ENCODE data around the gene AGO3.
"Not testable (repeated sequence)": the region's sequence is repeated elsewhere in the genome, so short reads cannot be mapped to it uniquely, and the experiment has no call there.

The AGO3 gene

DNA sequence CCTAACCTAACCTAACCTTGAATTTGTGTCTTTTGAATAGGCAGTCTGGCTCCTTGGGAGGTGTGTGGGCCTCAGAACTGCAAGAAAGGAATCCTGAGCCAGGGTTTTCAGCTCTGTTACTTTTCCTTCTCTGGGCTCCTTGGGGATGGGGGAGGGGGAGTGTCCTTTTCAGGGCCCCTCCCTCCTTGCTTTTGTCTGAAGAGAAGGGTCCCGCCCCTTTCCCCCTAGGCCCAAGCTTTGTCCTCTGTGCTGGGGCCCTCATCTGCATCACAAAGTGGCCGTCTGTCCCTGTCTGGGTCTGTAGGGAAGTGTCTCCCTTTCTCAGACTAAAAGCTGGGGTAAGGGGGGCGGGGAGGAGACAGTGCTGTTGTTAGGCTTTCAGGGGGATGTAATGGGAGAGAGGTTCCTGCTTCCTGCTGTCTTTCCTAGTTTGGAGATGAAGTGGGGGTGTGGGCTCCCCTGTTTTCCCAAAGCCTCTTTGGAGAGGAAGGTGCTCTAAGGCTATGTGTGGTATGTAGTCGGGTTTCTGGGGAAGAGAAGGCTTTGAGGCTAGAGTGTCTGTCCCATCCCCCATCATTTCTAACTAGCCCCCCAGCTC, 44.8 kb upstream of the AGO3 start:
- DNase-seq (ENCODE audit: low read depth) = no peak
- H3K4me3 ChIP-seq (ENCODE audit: control insufficient read depth, low read depth, low read length) = no peak overlapping the region
- TF ChIP-seq, protein P1, sequence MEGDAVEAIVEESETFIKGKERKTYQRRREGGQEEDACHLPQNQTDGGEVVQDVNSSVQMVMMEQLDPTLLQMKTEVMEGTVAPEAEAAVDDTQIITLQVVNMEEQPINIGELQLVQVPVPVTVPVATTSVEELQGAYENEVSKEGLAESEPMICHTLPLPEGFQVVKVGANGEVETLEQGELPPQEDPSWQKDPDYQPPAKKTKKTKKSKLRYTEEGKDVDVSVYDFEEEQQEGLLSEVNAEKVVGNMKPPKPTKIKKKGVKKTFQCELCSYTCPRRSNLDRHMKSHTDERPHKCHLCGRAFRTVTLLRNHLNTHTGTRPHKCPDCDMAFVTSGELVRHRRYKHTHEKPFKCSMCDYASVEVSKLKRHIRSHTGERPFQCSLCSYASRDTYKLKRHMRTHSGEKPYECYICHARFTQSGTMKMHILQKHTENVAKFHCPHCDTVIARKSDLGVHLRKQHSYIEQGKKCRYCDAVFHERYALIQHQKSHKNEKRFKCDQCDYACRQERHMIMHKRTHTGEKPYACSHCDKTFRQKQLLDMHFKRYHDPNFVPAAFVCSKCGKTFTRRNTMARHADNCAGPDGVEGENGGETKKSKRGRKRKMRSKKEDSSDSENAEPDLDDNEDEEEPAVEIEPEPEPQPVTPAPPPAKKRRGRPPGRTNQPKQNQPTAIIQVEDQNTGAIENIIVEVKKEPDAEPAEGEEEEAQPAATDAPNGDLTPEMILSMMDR (conservative IDR thresholded peaks at IDR 0.05; ENCODE audit: control insufficient read depth, insufficient read depth, low read depth, low read length) = no peak

DNA sequence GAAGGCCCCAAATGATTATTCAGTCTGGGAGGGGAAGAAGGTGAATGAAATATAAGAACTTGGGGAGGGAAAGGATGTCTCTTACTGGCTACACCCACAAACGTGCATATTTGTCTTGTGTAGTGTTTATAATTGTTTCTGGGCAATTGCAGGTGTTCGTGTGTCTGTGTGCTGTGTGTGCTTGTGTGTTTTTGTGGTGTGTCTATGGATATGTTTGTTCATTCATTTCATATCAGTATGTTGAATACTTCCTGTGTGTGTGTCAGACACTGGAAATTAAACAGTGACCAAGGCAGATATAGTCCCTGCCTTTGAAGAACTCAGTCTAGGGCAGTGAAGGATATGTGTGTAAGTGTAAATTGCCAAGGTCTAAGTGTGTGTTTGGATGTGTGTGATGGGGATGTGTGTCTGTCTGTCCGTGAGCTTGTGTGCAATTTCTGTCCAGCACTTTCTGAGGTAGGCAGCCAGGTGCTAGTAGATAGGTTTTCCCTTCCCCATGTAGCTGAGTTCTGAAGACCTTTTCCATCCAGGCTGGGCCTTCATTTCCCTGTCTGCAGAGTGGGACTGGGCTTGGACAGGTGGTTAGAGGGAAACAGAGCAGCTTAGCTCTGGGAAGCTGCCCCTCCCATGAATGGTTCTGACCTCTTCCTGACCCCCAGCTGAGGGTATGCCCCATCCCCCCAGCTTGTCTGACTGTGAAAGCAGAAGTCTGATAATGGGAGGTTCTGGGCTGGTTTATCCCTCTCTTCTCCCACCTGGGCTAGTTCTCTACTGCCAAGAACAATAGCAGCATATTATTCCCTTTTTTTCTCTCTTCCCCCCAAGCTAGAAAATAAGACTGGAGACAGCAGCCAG, 44.1 kb upstream of the AGO3 start:
- DNase-seq (ENCODE audit: low read depth) = no peak
- TF ChIP-seq, protein P1 (conservative IDR thresholded peaks at IDR 0.05; ENCODE audit: control insufficient read depth, insufficient read depth, low read depth, low read length) = no peak
- no peak overlapping the region for H3K4me3 ChIP-seq (ENCODE audit: control insufficient read depth, low read depth, low read length)

DNA sequence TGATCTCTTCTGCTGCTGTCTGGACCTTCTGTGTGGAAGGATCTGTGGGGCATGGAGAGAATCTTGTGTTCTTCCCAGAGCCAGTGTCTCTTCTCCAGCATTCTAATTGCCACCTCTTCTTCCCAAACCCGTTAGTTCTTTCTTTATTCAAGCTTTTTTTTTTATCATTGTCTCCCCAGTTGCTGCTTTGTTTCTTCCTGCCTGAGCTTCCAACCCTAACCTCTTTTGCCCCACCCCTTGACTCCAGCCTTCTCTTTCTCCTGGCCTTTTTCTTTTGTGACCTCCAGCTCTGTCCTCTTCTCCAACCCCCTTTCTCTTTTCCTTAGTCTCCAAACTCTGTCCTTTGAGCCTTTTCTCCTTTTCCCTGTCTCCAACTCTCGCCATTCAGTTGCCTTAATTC, 43.4 kb upstream of the AGO3 start:
- TF ChIP-seq, protein P1 (conservative IDR thresholded peaks at IDR 0.05; ENCODE audit: control insufficient read depth, insufficient read depth, low read depth, low read length) = no peak
- DNase-seq (ENCODE audit: low read depth) = no peak
- no peak overlapping the region for H3K4me3 ChIP-seq (ENCODE audit: control insufficient read depth, low read depth, low read length)

DNA sequence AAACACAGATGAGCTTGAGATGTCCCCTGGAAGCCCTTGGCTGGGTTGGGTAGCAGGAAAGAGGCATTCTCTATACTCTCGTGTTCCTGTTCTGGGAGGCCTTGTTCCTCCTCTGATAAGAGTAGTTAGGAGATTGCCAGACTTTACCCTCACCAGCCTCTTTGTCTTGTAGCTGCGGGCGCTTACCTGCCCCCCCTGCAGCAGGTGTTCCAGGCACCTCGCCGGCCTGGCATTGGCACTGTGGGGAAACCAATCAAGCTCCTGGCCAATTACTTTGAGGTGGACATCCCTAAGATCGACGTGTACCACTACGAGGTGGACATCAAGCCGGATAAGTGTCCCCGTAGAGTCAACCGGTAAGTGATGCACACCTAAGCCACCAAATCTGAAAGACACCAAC, 42.6 kb upstream of the AGO3 start:
- DNase-seq (ENCODE audit: low read depth) = no peak
- TF ChIP-seq, protein P1 (conservative IDR thresholded peaks at IDR 0.05; ENCODE audit: control insufficient read depth, insufficient read depth, low read depth, low read length) = no peak
- H3K4me3 ChIP-seq (ENCODE audit: control insufficient read depth, low read depth, low read length) = no peak overlapping the region

DNA sequence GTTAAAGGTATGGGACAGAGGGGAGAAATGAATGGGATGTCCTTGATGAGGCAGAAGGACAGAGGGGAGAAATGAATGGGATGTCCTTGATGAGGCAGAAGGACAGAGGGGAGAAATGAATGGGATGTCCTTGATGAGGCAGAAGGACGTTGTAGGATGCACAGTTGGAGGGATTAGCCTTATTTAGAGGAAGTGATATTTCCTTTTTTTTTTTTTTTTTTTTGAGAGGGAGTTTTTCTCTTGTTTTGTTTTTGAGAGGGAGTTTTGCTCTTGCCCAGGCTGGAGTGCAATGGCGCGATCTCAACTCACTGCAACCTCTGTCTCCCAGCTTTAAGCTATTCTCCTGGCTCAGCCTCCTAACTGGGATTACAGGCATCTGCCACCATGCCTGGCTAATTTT, 41.9 kb upstream of the AGO3 start:
- not testable (repeated sequence) for DNase-seq (ENCODE audit: low read depth); H3K4me3 ChIP-seq (ENCODE audit: control insufficient read depth, low read depth, low read length)

DNA sequence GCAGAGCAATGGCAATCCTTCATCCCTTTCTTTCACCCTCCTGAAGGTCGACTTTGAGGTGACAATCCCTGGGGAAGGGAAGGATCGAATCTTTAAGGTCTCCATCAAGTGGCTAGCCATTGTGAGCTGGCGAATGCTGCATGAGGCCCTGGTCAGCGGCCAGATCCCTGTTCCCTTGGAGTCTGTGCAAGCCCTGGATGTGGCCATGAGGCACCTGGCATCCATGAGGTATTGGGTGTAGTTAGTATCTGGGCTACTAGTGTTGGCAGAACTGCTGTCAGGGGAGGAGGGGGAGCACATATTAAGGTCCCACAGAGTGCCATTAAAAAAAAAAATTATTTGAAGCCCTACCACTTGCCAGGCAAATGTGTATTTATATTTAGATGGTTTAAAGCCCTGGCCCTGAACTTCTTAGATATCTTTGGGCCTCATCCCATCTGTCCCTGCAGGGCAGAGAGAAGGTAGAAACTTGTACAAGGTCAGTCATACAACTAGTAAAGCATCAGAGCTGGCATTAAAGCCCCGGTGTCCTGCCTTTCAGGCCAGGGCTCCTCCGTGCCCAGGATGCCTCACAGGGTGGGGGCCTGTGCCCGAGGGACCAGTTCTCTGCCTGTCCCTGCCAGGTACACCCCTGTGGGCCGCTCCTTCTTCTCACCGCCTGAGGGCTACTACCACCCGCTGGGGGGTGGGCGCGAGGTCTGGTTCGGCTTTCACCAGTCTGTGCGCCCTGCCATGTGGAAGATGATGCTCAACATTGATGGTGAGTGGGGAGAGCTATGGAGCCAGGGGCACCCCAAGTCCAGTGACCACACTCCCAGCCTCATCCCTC, 37.6 kb upstream of the AGO3 start:
- TF ChIP-seq, protein P1 (conservative IDR thresholded peaks at IDR 0.05; ENCODE audit: control insufficient read depth, insufficient read depth, low read depth, low read length) = no peak

DNA sequence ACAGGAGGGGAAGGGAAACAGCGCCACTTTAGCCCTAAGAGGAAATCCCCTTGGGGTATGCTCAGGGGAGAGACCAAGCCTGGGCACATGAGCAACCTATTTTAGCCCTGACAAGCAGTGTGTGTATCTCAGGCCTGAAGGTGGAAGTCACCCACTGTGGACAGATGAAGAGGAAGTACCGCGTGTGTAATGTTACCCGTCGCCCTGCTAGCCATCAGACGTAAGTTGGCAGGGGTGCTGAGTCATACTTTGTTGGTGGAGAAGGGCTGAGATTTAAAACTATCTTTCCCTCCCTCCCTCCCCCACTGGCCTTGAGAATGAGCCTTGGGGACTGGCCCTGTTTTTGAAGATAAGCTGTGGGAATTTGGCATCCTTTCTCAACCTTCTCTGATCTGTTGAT, 36.7 kb upstream of the AGO3 start:
- TF ChIP-seq, protein P1 (conservative IDR thresholded peaks at IDR 0.05; ENCODE audit: control insufficient read depth, insufficient read depth, low read depth, low read length) = no peak

More for the DNA sequence above, 37.6 kb upstream of the AGO3 start:
- H3K4me3 ChIP-seq (ENCODE audit: control insufficient read depth, low read depth, low read length) = no peak overlapping the region
- DNase-seq (ENCODE audit: low read depth) = no peak

More for the DNA sequence above, 36.7 kb upstream of the AGO3 start:
- DNase-seq (ENCODE audit: low read depth) = peak; percentile 19
- H3K4me3 ChIP-seq (ENCODE audit: control insufficient read depth, low read depth, low read length) = no peak overlapping the region
